Measurements from ENCODE around the gene TMA7. TPM values are rescaled to one million over a fixed set of nuclear protein-coding genes. Genes with fewer than 3 reads are reported as not detected.

The TMA7 gene
- total RNA-seq, 4 donors from 2014 or later = 272 to 488 (median 350) TPM

DNA sequence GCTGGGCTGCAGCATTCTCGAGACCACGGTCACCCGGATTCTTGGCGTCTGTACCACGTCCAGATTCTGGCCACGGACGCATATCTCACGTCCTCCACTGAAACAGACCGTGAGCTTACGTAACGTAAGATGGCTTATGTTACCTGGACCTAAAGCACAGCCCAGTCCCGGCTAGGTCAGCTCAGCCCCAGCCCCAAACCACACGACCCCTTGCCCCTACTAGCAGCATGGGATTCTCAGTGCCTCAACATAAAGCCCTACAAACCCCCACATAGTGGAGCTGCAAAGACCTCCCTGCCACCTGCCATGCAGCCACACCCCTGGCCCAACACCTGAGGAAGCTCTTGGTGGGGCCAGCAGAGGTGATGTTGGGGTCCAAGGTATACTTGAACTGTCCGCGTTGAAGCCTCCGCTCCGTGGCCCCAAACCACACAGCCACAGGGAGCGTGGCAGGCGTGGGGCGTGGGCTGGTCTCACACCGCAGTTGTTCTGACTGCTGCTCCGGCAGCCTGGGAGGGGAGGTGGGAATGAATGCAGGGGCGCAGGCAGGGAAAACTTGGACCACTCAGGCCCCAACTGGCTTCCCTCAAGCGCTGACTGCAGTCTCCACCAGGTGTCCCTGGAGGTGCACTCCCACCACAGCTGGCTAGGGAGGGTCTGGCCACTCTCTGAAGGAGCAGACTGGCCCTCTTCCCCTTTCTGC is 24.7 kb upstream of the TMA7 start:
- TF ChIP-seq, protein P1, sequence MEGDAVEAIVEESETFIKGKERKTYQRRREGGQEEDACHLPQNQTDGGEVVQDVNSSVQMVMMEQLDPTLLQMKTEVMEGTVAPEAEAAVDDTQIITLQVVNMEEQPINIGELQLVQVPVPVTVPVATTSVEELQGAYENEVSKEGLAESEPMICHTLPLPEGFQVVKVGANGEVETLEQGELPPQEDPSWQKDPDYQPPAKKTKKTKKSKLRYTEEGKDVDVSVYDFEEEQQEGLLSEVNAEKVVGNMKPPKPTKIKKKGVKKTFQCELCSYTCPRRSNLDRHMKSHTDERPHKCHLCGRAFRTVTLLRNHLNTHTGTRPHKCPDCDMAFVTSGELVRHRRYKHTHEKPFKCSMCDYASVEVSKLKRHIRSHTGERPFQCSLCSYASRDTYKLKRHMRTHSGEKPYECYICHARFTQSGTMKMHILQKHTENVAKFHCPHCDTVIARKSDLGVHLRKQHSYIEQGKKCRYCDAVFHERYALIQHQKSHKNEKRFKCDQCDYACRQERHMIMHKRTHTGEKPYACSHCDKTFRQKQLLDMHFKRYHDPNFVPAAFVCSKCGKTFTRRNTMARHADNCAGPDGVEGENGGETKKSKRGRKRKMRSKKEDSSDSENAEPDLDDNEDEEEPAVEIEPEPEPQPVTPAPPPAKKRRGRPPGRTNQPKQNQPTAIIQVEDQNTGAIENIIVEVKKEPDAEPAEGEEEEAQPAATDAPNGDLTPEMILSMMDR (IDR thresholded peaks at IDR 0.05; ENCODE audit: low read depth) = no peak

DNA sequence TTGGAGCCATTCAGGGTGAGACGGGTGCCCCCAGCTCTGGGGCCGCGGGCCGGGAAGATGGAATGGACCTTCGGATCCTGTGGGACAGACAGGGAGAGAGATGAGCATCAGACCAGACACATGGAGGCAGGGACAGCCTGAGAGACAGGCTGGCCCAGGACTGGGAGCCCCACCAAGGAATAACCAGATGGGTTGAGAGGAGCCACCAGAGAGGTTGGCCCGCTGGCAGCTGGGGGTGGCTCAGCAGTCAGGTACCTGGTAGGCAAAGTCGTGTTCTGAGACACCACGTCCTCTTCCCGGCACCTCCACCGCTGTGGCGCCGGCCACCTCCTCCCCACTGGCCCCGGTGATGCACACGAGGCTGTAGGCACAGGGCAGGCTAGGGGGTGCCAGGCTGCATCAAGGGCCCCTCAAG is 24.0 kb upstream of the TMA7 start:
- TF ChIP-seq, protein P1 (IDR thresholded peaks at IDR 0.05; ENCODE audit: low read depth) = no peak

DNA sequence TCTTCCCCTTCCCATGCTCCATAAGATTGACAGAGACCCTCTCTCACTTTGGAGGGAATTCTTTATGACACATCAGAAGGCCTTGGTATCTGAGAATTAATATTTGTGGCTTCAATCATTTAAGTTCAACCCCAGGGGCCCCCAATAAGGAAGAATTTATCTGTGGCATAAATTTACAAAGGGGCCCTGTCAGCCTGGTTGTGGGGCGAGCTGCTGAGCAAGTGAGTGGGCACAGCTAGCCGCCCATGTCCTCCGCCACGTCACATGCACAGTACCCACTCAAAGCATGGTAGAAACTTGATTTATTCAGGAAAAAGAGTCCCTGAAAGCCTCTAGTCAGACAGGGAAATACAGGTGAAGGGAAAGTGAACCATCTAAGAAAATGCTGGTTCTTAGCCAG is 23.5 kb upstream of the TMA7 start:
- TF ChIP-seq, protein P1 (IDR thresholded peaks at IDR 0.05; ENCODE audit: low read depth) = no peak

DNA sequence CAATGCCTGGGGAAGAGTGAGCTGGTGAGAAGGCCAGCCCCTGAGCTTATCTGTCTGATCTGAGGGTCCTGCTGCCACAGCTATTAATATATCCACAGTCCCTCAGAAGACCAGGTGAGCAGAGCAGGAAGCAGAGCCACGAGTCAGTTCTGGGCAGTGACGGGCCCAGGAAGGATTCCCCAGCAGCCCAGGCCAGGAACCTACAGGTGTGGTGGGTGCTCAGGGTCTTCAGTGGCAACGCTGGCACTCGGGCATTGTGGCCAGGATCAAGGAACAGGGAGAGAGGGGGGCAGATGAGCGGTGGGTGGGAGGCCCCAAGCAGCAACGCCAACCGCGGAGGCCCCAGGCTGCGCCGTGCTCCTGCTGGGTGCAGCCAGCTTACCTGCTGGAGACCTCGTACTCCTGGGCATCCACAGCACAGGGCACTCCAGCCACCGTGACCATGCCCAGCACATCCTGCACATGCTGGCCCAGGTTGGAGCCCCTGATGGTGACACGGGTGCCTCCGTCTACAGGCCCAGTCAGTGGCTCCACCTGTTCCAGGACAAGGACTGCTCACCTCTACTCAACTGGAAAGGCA is 22.4 kb upstream of the TMA7 start:
- TF ChIP-seq, protein P1 (IDR thresholded peaks at IDR 0.05; ENCODE audit: low read depth) = no peak

DNA sequence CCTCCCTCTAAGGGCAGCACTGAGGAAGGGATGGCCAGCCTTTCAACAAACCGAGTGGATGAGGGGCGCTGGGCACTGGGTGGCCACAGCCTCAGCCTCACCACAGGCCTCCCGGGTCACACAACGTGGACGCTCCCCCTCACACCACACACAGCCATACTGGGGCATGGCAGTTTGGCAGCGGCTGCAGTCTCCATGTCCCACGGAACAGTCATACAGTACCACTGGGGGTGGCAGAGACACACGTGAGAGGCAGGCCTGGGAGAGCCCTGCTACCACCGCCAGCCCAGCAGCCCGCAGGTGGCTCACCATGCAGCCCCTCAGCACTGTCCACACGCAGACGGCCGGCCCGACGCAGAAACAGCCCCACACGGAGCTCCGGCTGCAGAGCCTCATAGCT is 21.9 kb upstream of the TMA7 start:
- TF ChIP-seq, protein P1 (IDR thresholded peaks at IDR 0.05; ENCODE audit: low read depth) = no peak

DNA sequence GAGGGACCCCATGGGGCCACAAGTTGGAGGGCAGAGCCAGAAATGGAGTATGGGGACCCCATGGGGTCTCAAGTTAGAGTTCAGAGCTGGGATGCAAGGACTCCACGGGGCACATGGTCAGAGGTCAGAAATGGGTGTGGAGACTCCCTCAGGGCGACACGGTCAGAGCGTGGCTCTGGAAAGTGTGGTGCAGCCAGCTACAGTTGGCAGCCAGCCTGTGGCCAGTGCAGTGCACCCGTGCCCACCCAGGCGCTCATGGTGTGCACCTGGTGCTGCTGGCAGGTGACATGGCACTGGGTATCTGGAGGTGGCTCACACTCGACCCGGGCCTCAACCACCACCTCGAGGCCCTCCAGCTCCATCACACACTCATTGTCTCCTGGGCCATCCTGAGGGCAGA is 21.4 kb upstream of the TMA7 start:
- TF ChIP-seq, protein P1 (IDR thresholded peaks at IDR 0.05; ENCODE audit: low read depth) = no peak

DNA sequence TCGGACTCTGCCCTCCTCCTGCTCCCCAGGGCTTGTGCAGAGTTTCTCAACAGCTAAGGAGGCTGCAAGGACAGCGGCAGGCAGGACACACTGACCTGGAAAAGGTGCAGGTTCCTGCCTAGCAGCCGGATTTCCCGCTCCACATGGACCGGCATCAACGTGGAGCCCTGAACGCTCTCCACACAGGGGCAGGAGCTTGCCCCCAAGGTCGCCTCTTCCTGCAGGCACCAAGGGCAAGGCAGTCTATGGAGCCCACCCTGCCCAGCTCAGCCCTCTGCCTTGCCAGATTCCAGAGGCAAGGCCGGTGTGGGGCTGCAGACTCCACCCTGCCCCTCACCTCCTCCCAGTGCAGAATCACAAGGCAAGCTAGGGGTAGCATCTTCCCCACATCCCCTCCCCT is 20.9 kb upstream of the TMA7 start:
- TF ChIP-seq, protein P1 (IDR thresholded peaks at IDR 0.05; ENCODE audit: low read depth) = no peak

Measured in subcutaneous adipose tissue (tissue), 4 donors.